Right cardiac atrium (tissue), 5 donors: ENCODE results near the gene OR6C70. TPM values are rescaled to one million over a fixed set of nuclear protein-coding genes. Genes with fewer than 3 reads are reported as not detected.

Experiments
- polyA plus RNA-seq: library from polyadenylated mRNA; stranded (reverse); fragments of 200-250 nt; gene quantifications from one replicate; pipeline ENCODE4 v1.2.3, GENCODE V29; 2013
- total RNA-seq, 4 donors: library from RNA; stranded (reverse); fragmentation: NEBNext Ultra II Directional; extraction: Animal tissue kit (Norgen Biotek cat#: 25700); gene quantifications; one replicate each; pipeline ENCODE4 v1.2.1, GENCODE V29; 2021
- donor health status: healthy with polysubstance abuse.
- donor health status: DM: no; HTN: yes; CAD: no.
- donor health status: DM: no; HTN: no; CAD: no.
- donor health status: DM: no; HTN: yes; CAD: no; lungs with severe emphysema.
- donor health status: DM: yes; HTN: yes; CAD: no.

The OR6C70 gene
- total and polyA plus RNA-seq, 5 donors: not detected

Other genes starting within 250 kb of the OR6C70 start
- not detected for gene OR10A7, start 249.1 kb downstream of the OR6C70 start, total RNA-seq
- gene OR10A7, start 249.1 kb downstream of the OR6C70 start, polyA plus RNA-seq: not detected
- gene OR6C74, start 225.5 kb downstream of the OR6C70 start, total RNA-seq: not detected
- not detected for gene OR6C74, start 225.5 kb downstream of the OR6C70 start, polyA plus RNA-seq
- gene OR6C6, start 173.6 kb downstream of the OR6C70 start, total RNA-seq: not detected
- not detected for gene OR6C6, start 173.6 kb downstream of the OR6C70 start, polyA plus RNA-seq
- not detected for gene OR6C1, start 155.8 kb downstream of the OR6C70 start, total RNA-seq
- gene OR6C1, start 155.8 kb downstream of the OR6C70 start, polyA plus RNA-seq: not detected
- gene OR6C3, start 139.4 kb downstream of the OR6C70 start, total RNA-seq: not detected
- not detected for gene OR6C3, start 139.4 kb downstream of the OR6C70 start, polyA plus RNA-seq
- gene OR6C75, start 107.2 kb downstream of the OR6C70 start, total RNA-seq: not detected
- gene OR6C75, start 107.2 kb downstream of the OR6C70 start, polyA plus RNA-seq: not detected
- gene OR6C65, start 69.6 kb downstream of the OR6C70 start, total RNA-seq: not detected
- gene OR6C65, start 69.6 kb downstream of the OR6C70 start, polyA plus RNA-seq: not detected
- not detected for gene OR6C76, start 43.9 kb downstream of the OR6C70 start, total RNA-seq
- not detected for gene OR6C76, start 43.9 kb downstream of the OR6C70 start, polyA plus RNA-seq
- gene OR6C2, start 26.1 kb downstream of the OR6C70 start, total RNA-seq: not detected
- gene OR6C2, start 26.1 kb downstream of the OR6C70 start, polyA plus RNA-seq: not detected
- gene OR6C68, start 22.2 kb upstream of the OR6C70 start, total RNA-seq: not detected
- gene OR6C68, start 22.2 kb upstream of the OR6C70 start, polyA plus RNA-seq: not detected
- not detected for gene OR6C4, start 79.5 kb upstream of the OR6C70 start, total RNA-seq
- not detected for gene OR6C4, start 79.5 kb upstream of the OR6C70 start, polyA plus RNA-seq
- not detected for gene OR2AP1, start 102.3 kb upstream of the OR6C70 start, total RNA-seq
- gene OR2AP1, start 102.3 kb upstream of the OR6C70 start, polyA plus RNA-seq: not detected
- gene OR10P1, start 166.8 kb upstream of the OR6C70 start, total RNA-seq: 1 to 10 TPM; 1.3 to 2.9 (median 1.4) TPM
- 1.6 TPM for gene OR10P1, start 166.8 kb upstream of the OR6C70 start, polyA plus RNA-seq
- 100 to 1,000 TPM; 465 to 674 (median 604) TPM for gene ITGA7, start 237.8 kb upstream of the OR6C70 start, total RNA-seq
- 288 TPM for gene ITGA7, start 237.8 kb upstream of the OR6C70 start, polyA plus RNA-seq
- gene BLOC1S1, start 245.9 kb upstream of the OR6C70 start, total RNA-seq: 100 to 1,000 TPM; 134 to 149 (median 139) TPM
- gene BLOC1S1, start 245.9 kb upstream of the OR6C70 start, polyA plus RNA-seq: 205 TPM